ENCODE results near the gene GAP43.

- TF ChIP-seq EZH2 (IDR thresholded peaks at IDR 0.05; ENCODE audit: borderline replicate concordance, low read depth, low read length, poor library complexity, severe bottlenecking) (no peak), CTCF (conservative IDR thresholded peaks at IDR 0.05; ENCODE audit: low read depth, low read length) (no peak)
These were observed 40.1 kb downstream of the GAP43 start for GRCh38 chr3:115663414-115663813.

Data from A673 (cell line).